ENCODE measurements around the gene PDE5A.

Gene PDE5A

DNA sequence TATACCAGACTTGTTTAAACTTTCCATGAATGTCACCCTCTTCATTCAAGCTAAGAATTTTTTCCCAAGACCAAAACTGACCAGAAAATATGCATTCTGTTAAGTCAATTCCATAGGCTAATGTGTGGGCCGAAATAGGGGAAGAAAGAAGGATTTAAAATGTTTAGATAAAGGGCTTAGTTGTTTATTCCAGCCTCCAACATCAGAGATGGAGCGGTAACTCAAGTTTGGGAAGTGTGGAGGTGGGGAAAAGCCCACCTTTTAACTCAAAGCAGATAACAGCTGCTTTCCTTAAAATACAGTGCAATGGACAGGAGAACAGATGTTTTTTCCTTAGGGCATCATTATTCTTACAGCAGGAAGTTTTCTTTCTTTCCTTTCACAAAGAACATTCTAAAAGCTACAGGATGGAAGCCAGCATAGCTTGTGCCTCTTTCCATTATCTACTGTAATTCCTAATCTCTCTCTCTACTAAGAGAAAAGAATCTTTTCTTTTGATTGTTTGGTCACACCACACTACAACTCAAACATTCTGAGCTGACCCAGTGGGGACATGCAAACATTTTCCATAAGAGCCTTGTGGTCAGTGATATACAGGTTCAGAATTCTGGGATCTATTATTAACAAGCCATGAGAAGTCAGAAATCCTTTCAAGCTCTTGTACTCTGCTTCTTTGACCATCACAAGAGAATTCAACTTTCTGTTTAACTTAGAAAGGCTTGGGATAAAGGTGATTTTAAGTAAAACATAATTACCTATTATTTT lies 101.6 kb downstream of the PDE5A start:
- no peaks in the 10 kb centered on the region for H3K4me1 ChIP-seq (ENCODE audit: control insufficient read depth, low read length)
- H3K9me3 ChIP-seq (ENCODE audit: control insufficient read depth, insufficient read depth, low read length) = no peaks in the 10 kb centered on the region
- H3K27me3 ChIP-seq (ENCODE audit: control insufficient read depth, low read length) = no peaks in the 10 kb centered on the region
- TF ChIP-seq EZH2phosphoT487 (IDR thresholded peaks at IDR 0.05; ENCODE audit: borderline replicate concordance, low read length) = no peak
- TF ChIP-seq, protein P1, sequence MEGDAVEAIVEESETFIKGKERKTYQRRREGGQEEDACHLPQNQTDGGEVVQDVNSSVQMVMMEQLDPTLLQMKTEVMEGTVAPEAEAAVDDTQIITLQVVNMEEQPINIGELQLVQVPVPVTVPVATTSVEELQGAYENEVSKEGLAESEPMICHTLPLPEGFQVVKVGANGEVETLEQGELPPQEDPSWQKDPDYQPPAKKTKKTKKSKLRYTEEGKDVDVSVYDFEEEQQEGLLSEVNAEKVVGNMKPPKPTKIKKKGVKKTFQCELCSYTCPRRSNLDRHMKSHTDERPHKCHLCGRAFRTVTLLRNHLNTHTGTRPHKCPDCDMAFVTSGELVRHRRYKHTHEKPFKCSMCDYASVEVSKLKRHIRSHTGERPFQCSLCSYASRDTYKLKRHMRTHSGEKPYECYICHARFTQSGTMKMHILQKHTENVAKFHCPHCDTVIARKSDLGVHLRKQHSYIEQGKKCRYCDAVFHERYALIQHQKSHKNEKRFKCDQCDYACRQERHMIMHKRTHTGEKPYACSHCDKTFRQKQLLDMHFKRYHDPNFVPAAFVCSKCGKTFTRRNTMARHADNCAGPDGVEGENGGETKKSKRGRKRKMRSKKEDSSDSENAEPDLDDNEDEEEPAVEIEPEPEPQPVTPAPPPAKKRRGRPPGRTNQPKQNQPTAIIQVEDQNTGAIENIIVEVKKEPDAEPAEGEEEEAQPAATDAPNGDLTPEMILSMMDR (IDR thresholded peaks at IDR 0.05; ENCODE audit: low read depth, low read length, poor library complexity, severe bottlenecking) = no peak
- H3K4me3 ChIP-seq (ENCODE audit: low read length) = no peak overlapping the region
- no peaks in the 10 kb centered on the region for H3K9me2 ChIP-seq (replicated peaks; ENCODE audit: control insufficient read depth, low read length)
- no peaks in the 10 kb centered on the region for H3K36me3 ChIP-seq (ENCODE audit: control insufficient read depth, low read length)
- no peak overlapping the region for H3K4me2 ChIP-seq (ENCODE audit: low read length)
- H3F3A ChIP-seq (ENCODE audit: control insufficient read depth, insufficient read depth) = no peaks in the 10 kb centered on the region
- H4K20me1 ChIP-seq (ENCODE audit: control insufficient read depth, insufficient read depth, low read depth, low read length) = no peaks in the 10 kb centered on the region
- H3K27ac ChIP-seq (ENCODE audit: low read depth, low read length) = no peak overlapping the region
- H3K79me2 ChIP-seq (ENCODE audit: control insufficient read depth, low read length) = no peaks in the 10 kb centered on the region

DNA sequence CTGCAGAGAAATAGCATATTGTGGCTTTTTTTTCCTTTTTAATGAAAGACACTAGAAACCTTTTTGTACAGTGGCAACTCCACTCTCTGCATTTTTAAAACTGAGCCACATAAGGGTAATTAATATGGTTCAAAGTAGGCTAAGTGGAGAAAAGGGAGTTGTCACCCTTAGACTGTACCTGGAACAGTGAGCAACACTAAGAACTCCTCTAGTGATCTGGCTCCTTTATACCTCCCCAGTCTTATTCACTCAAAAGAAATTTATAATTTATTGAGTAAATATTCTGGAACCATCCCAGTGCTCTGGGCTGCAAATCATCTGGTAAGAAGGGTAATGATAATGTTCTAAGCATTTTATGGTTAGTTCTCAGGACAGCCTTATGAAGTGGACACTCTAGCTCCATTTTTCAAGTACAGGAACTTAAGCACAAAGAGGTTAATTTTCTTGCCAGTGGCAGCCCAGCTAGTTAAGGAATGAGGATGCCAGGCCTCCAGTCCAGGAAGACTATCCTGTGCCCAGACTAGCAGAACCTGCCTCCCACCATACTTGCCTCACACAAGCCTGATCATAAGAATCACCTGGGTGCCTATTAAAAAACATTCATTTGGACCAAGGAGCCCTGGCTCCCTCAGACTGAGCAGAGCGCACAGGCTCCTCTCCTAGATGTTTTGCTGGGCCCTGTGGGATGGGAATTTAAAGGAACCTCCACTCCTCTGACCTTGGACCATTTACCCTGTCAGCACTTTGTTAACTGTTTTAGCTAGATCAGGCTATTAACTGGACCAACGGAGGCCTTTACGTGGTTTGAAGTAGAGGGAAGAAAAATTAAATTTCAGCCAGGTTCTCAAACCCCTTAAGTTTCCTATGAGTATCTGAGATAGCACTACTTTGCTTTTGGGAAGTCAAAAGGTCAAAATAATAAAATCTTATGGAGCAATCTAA lies 102.6 kb downstream of the PDE5A start:
- no peak overlapping the region for H3K4me3 ChIP-seq (ENCODE audit: low read length)
- no peak overlapping the region for H3K27ac ChIP-seq (ENCODE audit: low read depth, low read length)
- H3K4me2 ChIP-seq (ENCODE audit: low read length) = no peak overlapping the region
- no peaks in the 10 kb centered on the region for H3K79me2 ChIP-seq (ENCODE audit: control insufficient read depth, low read length)
- no peaks in the 10 kb centered on the region for H3K36me3 ChIP-seq (ENCODE audit: control insufficient read depth, low read length)
- H3K4me1 ChIP-seq (ENCODE audit: control insufficient read depth, low read length) = no peaks in the 10 kb centered on the region
- H4K20me1 ChIP-seq (ENCODE audit: control insufficient read depth, insufficient read depth, low read depth, low read length) = no peaks in the 10 kb centered on the region
- H3K9me3 ChIP-seq (ENCODE audit: control insufficient read depth, insufficient read depth, low read length) = no peaks in the 10 kb centered on the region
- H3K27me3 ChIP-seq (ENCODE audit: control insufficient read depth, low read length) = no peaks in the 10 kb centered on the region
- H3K9me2 ChIP-seq (replicated peaks; ENCODE audit: control insufficient read depth, low read length) = no peaks in the 10 kb centered on the region
- H3F3A ChIP-seq (ENCODE audit: control insufficient read depth, insufficient read depth) = no peaks in the 10 kb centered on the region
- TF ChIP-seq, protein P1 (IDR thresholded peaks at IDR 0.05; ENCODE audit: low read depth, low read length, poor library complexity, severe bottlenecking) = no peak
- no peak for TF ChIP-seq EZH2phosphoT487 (IDR thresholded peaks at IDR 0.05; ENCODE audit: borderline replicate concordance, low read length)

DNA sequence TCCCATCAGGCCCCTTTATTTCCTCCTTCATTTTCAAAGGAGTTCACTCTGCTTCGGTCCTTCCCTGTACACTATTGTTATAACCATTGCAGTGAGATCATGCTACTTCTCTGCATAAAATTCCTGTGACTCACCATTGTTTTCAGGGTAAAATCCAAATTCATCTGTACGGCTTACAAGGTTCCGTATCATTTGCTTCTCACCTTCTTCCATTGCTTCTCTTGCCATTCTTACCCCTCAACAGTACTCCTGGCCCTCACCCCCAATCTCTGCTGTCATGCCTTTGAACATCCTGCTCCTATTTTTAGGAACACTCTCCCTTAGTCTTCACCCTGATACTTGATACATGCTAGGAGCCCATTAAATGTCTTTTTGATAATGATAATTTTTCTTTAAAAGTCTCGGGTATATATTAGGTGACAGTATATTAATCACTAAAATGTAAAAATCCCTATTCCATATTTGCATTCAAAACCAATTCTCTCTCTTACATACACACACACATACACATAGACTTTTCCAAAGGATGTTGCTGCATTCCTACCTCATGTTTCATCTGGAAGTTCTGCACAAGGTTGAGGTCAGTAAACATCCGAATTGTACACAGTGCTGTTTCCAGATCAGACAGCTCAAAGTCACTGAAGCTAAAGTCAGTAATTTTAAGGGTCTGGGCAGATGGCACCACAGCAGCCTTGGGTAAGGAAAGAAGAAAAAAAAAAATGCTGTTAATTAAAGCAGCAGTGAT lies 103.4 kb downstream of the PDE5A start:
- H3K79me2 ChIP-seq (ENCODE audit: control insufficient read depth, low read length) = no peaks in the 10 kb centered on the region
- no peaks in the 10 kb centered on the region for H3K9me3 ChIP-seq (ENCODE audit: control insufficient read depth, insufficient read depth, low read length)
- no peak overlapping the region for H3K4me3 ChIP-seq (ENCODE audit: low read length)
- H3K9me2 ChIP-seq (replicated peaks; ENCODE audit: control insufficient read depth, low read length) = no peaks in the 10 kb centered on the region
- H4K20me1 ChIP-seq (ENCODE audit: control insufficient read depth, insufficient read depth, low read depth, low read length) = no peaks in the 10 kb centered on the region
- TF ChIP-seq, protein P1 (IDR thresholded peaks at IDR 0.05; ENCODE audit: low read depth, low read length, poor library complexity, severe bottlenecking) = no peak
- TF ChIP-seq EZH2phosphoT487 (IDR thresholded peaks at IDR 0.05; ENCODE audit: borderline replicate concordance, low read length) = no peak
- no peaks in the 10 kb centered on the region for H3K36me3 ChIP-seq (ENCODE audit: control insufficient read depth, low read length)
- H3K4me1 ChIP-seq (ENCODE audit: control insufficient read depth, low read length) = no peaks in the 10 kb centered on the region
- no peak overlapping the region for H3K4me2 ChIP-seq (ENCODE audit: low read length)
- no peaks in the 10 kb centered on the region for H3K27me3 ChIP-seq (ENCODE audit: control insufficient read depth, low read length)
- H3F3A ChIP-seq (ENCODE audit: control insufficient read depth, insufficient read depth) = no peaks in the 10 kb centered on the region
- H3K27ac ChIP-seq (ENCODE audit: low read depth, low read length) = no peak overlapping the region
